HCT116 (cell line): ENCODE data around the gene DLL1. TPM values are rescaled to one million over a fixed set of nuclear protein-coding genes. Genes with fewer than 3 reads are reported as not detected.

Experiments used
- ATAC-seq: fragments of 200-7000 bp; cut with Tn5 transposase; 2 replicates; pipeline ENCODE4 v1.9.1; 2020; ENCODE audit warnings: mild to moderate bottlenecking, moderate library complexity
- BruUV-seq: library from RNA; stranded (reverse); fragments of 400-500 nt; replicated peaks from 2 replicates; lab custom pipeline; 2021; lab: Mats Ljungman, UMichigan
- CTCF ChIA-PET: fragments of 300-600 bp; sonication (Branson Sonifier 250); formaldehyde crosslinking; loops from one replicate; lab custom pipeline; 2021; ENCODE audit warnings: antibody characterized with exemption; lab: Charles Lee
- POLR2A ChIA-PET: fragments of 300-600, 350-600 bp; sonication (Branson Sonifier 250); formaldehyde crosslinking; loops from one replicate; lab custom pipeline; 2021; ENCODE audit warnings: antibody characterized with exemption; lab: Charles Lee
- RAD21 ChIA-PET, 2 experiments: fragments of 300-600 bp; sonication (Branson Sonifier 250); formaldehyde crosslinking; loops; one replicate each; lab custom pipeline; 2023; ENCODE audit warnings: low total read pairs in 2 of 2; ENCODE audit not compliant: uncharacterized antibody in 2 of 2, unreplicated experiment in 2 of 2, low non-redundant PET in 1 of 2; lab: Charles Lee
- DNase-seq: peaks from one replicate; pipeline ENCODE4 v3.0.0-alpha.2; 2010; ENCODE audit warnings: low read depth, low spot score
- H2AFZ ChIP-seq: fragments of 200-600 bp; shearing (Covaris generic), sonication (generic); 2 replicates; pipeline ENCODE4 v1.6.1; 2017; ENCODE audit warnings: low read depth, mixed run types, mixed read lengths, antibody characterized with exemption, low read length; ENCODE audit not compliant: poor library complexity, severe bottlenecking
- H3K27ac ChIP-seq: 2 replicates; pipeline ENCODE4 v1.5.1; 2012; ENCODE audit warnings: low read depth, low read length
- H3K27me3 ChIP-seq: fragments of 200-600 bp; sonication (generic); 2 replicates; pipeline ENCODE4 v1.6.1; 2016; ENCODE audit warnings: mixed run types, low read length, mixed read lengths; ENCODE audit not compliant: insufficient read depth
- H3K36me3 ChIP-seq, 2 experiments: fragments of 200-500 bp in 1 of 2; fragments of 200-600 bp in 1 of 2; sonication (Bioruptor generic) in 1 of 2; sonication (generic) in 1 of 2; 2 replicates each; pipeline versions ENCODE4 v1.5.1 to v1.6.1; 2014 to 2016; ENCODE audit warnings: low read length in 2 of 2, inconsistent platforms in 1 of 2, mixed read lengths in 1 of 2, mixed run types in 1 of 2; ENCODE audit not compliant: insufficient read depth in 2 of 2, control insufficient read depth in 1 of 2
- H3K4me1 ChIP-seq, 2 experiments: fragments of 200-600 bp in 1 of 2; sonication (generic) in 1 of 2; 2 replicates each; pipeline versions ENCODE4 v1.5.1 to v1.6.1; 2012 to 2017; ENCODE audit warnings: low read length in 2 of 2, inconsistent platforms in 1 of 2, mild to moderate bottlenecking in 1 of 2, mixed read lengths in 1 of 2, mixed run types in 1 of 2, moderate library complexity in 1 of 2; ENCODE audit not compliant: insufficient read depth in 2 of 2, control insufficient read depth in 1 of 2
- H3K4me2 ChIP-seq: fragments of 200-600 bp; sonication (generic); 2 replicates; pipeline ENCODE4 v1.6.1; 2017; ENCODE audit warnings: mixed run types, low read length, mixed read lengths
- H3K4me3 ChIP-seq, 2 experiments: fragments of 200-600 bp in 1 of 2; sonication (generic) in 1 of 2; replicated peaks in 1 of 2; 2 replicates each; pipeline ENCODE4 v1.5.1; 2011 to 2016; ENCODE audit warnings: low read length in 2 of 2, control low read depth in 1 of 2, low read depth in 1 of 2, mild to moderate bottlenecking in 1 of 2, mixed read lengths in 1 of 2, mixed run types in 1 of 2
- H3K79me2 ChIP-seq: fragments of 200-600 bp; sonication (generic); 2 replicates; pipeline ENCODE4 v1.6.1; 2017; ENCODE audit warnings: mild to moderate bottlenecking, mixed run types, low read length, moderate library complexity, mixed read lengths; ENCODE audit not compliant: insufficient read depth
- H3K9ac ChIP-seq: fragments of 200-600 bp; sonication (generic); 2 replicates; pipeline ENCODE4 v1.6.1; 2016; ENCODE audit warnings: low read length, mixed read lengths
- H3K9me2 ChIP-seq: fragments of 200-600 bp; sonication (generic), shearing (Covaris generic); 2 replicates; pipeline ENCODE4 v1.6.1; 2017; ENCODE audit warnings: mixed run types, mild to moderate bottlenecking, moderate library complexity; ENCODE audit not compliant: insufficient read depth
- H3K9me3 ChIP-seq, 2 experiments: fragments of 200-500 bp in 1 of 2; fragments of 200-600 bp in 1 of 2; sonication (Bioruptor generic) in 1 of 2; sonication (generic) in 1 of 2; 2 replicates each; pipeline ENCODE4 v1.6.1; 2014 to 2017; ENCODE audit warnings: low read length in 2 of 2, mixed read lengths in 2 of 2, inconsistent platforms in 1 of 2, low read depth in 1 of 2, mild to moderate bottlenecking in 1 of 2, mixed run types in 1 of 2, moderate library complexity in 1 of 2; ENCODE audit not compliant: control insufficient read depth in 1 of 2, insufficient read depth in 1 of 2
- H4K20me1 ChIP-seq: fragments of 200-600 bp; sonication (generic), shearing (Covaris generic); 2 replicates; pipeline ENCODE4 v1.6.1; 2017; ENCODE audit warnings: mixed run types, mild to moderate bottlenecking, moderate library complexity; ENCODE audit not compliant: insufficient read depth
- CEBPB ChIP-seq: IDR thresholded peaks from 2 replicates; pipeline ENCODE4 v1.6.1; 2012; ENCODE audit warnings: low read depth
- ELF1 ChIP-seq: IDR thresholded peaks from 2 replicates; pipeline ENCODE4 v1.6.1; 2012; ENCODE audit warnings: low read depth, borderline replicate concordance
- EZH2 ChIP-seq: fragments of 200-600 bp; sonication (generic); IDR thresholded peaks from 2 replicates; pipeline ENCODE4 v1.6.1; 2017; ENCODE audit warnings: antibody characterized with exemption, mixed run types
- JUND ChIP-seq: IDR thresholded peaks from 2 replicates; pipeline ENCODE4 v1.6.1; 2012
- POLR2A ChIP-seq: IDR thresholded peaks from 2 replicates; pipeline ENCODE4 v1.7.0; 2011; ENCODE audit warnings: borderline replicate concordance; ENCODE audit not compliant: insufficient read depth, insufficient read length; ENCODE audit errors: extremely low read depth
- POLR2AphosphoS5 ChIP-seq: IDR thresholded peaks from 2 replicates; pipeline ENCODE4 v1.6.1; 2011; ENCODE audit warnings: mild to moderate bottlenecking, low read depth, low read length, moderate library complexity
- RAD21 ChIP-seq: IDR thresholded peaks from 2 replicates; pipeline ENCODE4 v1.6.1; 2012; ENCODE audit warnings: low read depth, mild to moderate bottlenecking
- SIN3A ChIP-seq: IDR thresholded peaks from 2 replicates; pipeline ENCODE4 v1.6.1; 2012; ENCODE audit warnings: low read depth
- SP1 ChIP-seq: IDR thresholded peaks from 2 replicates; pipeline ENCODE4 v1.6.1; 2012; ENCODE audit warnings: low read depth
- SRF ChIP-seq: IDR thresholded peaks from 2 replicates; pipeline ENCODE4 v1.6.1; 2012; ENCODE audit warnings: low read depth
- TCF7L2 ChIP-seq: IDR thresholded peaks from 2 replicates; pipeline ENCODE4 v1.7.0; 2011; ENCODE audit warnings: borderline replicate concordance, inconsistent platforms; ENCODE audit not compliant: insufficient read depth, insufficient read length; ENCODE audit errors: extremely low read depth
- ZNF274 ChIP-seq: fragments of 200-500 bp; sonication (Bioruptor generic); IDR thresholded peaks from 2 replicates; pipeline ENCODE4 v1.6.1; 2014; ENCODE audit warnings: mild to moderate bottlenecking, low read depth, low read length, inconsistent platforms
- intact Hi-C: fragments of 100-400 bp; cut with micrococcal nuclease; formaldehyde crosslinking; loops from 2 replicates; pipeline ENCODE4 v1.10.0; 2022
- total RNA-seq: library from RNA; stranded (reverse); gene quantifications from one replicate; pipeline ENCODE4 v1.2.1, GENCODE V29; 2021; ENCODE audit not compliant: unreplicated experiment
- TF ChIP-seq, protein P1 (sequence below), 3 experiments: fragments of 200-600 bp in 1 of 3; sonication (generic) in 1 of 3; IDR thresholded peaks in 2 of 3; conservative IDR thresholded peaks in 1 of 3; 2 replicates each; pipeline ENCODE4 v1.5.1; 2012 to 2017; ENCODE audit warnings: low read depth in 2 of 3, low read length in 2 of 3, antibody characterized with exemption in 1 of 3, borderline replicate concordance in 1 of 3, control low read depth in 1 of 3, mild to moderate bottlenecking in 1 of 3, mixed read lengths in 1 of 3, mixed run types in 1 of 3, moderate library complexity in 1 of 3; ENCODE audit not compliant: insufficient read depth in 1 of 3
- TF ChIP-seq, protein P2 (sequence below): IDR thresholded peaks from 2 replicates; pipeline ENCODE4 v1.6.1; 2011; ENCODE audit warnings: mild to moderate bottlenecking, low read length, moderate library complexity; ENCODE audit not compliant: insufficient replicate concordance; ENCODE audit errors: extremely low read depth
- TF ChIP-seq, protein P3 (sequence below): IDR thresholded peaks from 2 replicates; pipeline ENCODE4 v1.6.1; 2012
- TF ChIP-seq, protein P4 (sequence below): IDR thresholded peaks from 2 replicates; pipeline ENCODE4 v1.6.1; 2012; ENCODE audit warnings: low read depth
- TF ChIP-seq, protein P5 (sequence below): IDR thresholded peaks from 2 replicates; pipeline ENCODE4 v1.6.1; 2012

Gene DLL1
- total RNA-seq, 1 experiment from 2014 or later = 5.3 TPM

DNA sequence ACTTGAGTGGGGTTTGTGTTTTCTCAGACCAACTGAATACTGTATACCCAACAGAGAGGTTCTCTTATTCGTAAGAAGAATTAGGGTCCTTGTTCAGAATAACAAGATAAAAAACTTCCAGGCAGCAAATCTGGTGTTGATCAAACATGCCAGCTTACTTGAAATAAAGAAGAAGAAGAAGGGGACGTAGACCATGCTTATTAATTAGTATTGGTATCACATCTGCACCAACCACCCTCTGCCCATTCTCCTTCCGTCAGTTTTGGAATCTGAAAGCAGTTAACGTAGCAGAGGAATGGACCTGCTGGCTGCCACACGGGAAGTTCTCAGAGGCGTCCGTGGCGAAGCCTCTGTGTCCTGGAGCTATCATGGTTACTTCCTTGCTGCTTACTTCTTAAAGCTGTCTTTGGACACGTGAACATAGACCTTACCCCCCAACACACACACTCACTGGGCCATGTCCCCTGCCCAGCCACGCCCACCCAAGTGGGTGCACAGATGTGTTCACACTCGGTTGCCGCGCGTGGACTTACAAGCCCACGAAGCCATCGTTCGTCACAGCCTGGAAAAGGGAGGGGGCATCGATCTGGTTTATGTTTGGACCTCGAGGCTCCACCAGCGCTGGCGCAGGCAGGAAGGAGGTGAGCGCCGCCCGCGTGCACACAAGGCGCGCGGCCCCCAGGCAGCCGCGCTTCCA is 4.1 kb upstream of the DLL1 start:
- peak overlapping the region; percentile 26 for H2AFZ ChIP-seq
- H3K27me3 ChIP-seq = peaks cover 4% of the 10 kb centered on the region; the same call in 1 of the 2 replicates
- intact Hi-C loops = loop anchor here (10.0 kb wide), 1 partner anchor 230 kb away; no protein-coding TSS in a partner anchor
- H3K79me2 ChIP-seq = no peaks in the 10 kb centered on the region
- H3K9me3 ChIP-seq = no peaks in the 10 kb centered on the region
- peaks cover 4 to 15% of the 10 kb centered on the region in 2 experiments; a peak in 2 of 4 replicates for H3K4me1 ChIP-seq
- H4K20me1 ChIP-seq = no peaks in the 10 kb centered on the region
- CTCF ChIA-PET = no interaction called here
- H3K4me3 ChIP-seq = peak overlapping the region in 1 of 2 experiments; percentile 59; a peak in 3 of 4 replicates
- no peaks in the 10 kb centered on the region for H3K9me2 ChIP-seq
- H3K4me2 ChIP-seq = peak overlapping the region; percentile 91
- POLR2A ChIA-PET = no interaction called here
- BruUV-seq = no TSS peak
- DNase-seq (no peak), ATAC-seq (no peak)
- peak overlapping the region; percentile 59 for H3K9ac ChIP-seq
- H3K27ac ChIP-seq = no peak overlapping the region; the same call in 1 of the 2 replicates
- RAD21 ChIA-PET = no interaction called here
- H3K36me3 ChIP-seq = no peaks in the 10 kb centered on the region
- TF ChIP-seq, protein P1, sequence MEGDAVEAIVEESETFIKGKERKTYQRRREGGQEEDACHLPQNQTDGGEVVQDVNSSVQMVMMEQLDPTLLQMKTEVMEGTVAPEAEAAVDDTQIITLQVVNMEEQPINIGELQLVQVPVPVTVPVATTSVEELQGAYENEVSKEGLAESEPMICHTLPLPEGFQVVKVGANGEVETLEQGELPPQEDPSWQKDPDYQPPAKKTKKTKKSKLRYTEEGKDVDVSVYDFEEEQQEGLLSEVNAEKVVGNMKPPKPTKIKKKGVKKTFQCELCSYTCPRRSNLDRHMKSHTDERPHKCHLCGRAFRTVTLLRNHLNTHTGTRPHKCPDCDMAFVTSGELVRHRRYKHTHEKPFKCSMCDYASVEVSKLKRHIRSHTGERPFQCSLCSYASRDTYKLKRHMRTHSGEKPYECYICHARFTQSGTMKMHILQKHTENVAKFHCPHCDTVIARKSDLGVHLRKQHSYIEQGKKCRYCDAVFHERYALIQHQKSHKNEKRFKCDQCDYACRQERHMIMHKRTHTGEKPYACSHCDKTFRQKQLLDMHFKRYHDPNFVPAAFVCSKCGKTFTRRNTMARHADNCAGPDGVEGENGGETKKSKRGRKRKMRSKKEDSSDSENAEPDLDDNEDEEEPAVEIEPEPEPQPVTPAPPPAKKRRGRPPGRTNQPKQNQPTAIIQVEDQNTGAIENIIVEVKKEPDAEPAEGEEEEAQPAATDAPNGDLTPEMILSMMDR (IDR thresholded peaks at IDR 0.05 in 2 of 3, conservative IDR thresholded peaks at IDR 0.05 in 1 of 3; ENCODE audit: borderline replicate concordance in 1 of 3, insufficient read depth in 1 of 3, low read depth in 2 of 3, low read length in 2 of 3) = no peak
- TF ChIP-seq POLR2A (no peak), SRF (no peak), EZH2 (no peak), JUND (no peak), POLR2AphosphoS5 (no peak), CEBPB (no peak), SP1 (no peak), ELF1 (no peak), SIN3A (no peak), ZNF274 (no peak), RAD21 (no peak), TCF7L2 (no peak)
- TF ChIP-seq, protein P2, sequence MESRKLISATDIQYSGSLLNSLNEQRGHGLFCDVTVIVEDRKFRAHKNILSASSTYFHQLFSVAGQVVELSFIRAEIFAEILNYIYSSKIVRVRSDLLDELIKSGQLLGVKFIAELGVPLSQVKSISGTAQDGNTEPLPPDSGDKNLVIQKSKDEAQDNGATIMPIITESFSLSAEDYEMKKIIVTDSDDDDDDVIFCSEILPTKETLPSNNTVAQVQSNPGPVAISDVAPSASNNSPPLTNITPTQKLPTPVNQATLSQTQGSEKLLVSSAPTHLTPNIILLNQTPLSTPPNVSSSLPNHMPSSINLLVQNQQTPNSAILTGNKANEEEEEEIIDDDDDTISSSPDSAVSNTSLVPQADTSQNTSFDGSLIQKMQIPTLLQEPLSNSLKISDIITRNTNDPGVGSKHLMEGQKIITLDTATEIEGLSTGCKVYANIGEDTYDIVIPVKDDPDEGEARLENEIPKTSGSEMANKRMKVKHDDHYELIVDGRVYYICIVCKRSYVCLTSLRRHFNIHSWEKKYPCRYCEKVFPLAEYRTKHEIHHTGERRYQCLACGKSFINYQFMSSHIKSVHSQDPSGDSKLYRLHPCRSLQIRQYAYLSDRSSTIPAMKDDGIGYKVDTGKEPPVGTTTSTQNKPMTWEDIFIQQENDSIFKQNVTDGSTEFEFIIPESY = no peak
- TF ChIP-seq, protein P3, sequence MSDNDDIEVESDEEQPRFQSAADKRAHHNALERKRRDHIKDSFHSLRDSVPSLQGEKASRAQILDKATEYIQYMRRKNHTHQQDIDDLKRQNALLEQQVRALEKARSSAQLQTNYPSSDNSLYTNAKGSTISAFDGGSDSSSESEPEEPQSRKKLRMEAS = no peak
- TF ChIP-seq, protein P4, sequence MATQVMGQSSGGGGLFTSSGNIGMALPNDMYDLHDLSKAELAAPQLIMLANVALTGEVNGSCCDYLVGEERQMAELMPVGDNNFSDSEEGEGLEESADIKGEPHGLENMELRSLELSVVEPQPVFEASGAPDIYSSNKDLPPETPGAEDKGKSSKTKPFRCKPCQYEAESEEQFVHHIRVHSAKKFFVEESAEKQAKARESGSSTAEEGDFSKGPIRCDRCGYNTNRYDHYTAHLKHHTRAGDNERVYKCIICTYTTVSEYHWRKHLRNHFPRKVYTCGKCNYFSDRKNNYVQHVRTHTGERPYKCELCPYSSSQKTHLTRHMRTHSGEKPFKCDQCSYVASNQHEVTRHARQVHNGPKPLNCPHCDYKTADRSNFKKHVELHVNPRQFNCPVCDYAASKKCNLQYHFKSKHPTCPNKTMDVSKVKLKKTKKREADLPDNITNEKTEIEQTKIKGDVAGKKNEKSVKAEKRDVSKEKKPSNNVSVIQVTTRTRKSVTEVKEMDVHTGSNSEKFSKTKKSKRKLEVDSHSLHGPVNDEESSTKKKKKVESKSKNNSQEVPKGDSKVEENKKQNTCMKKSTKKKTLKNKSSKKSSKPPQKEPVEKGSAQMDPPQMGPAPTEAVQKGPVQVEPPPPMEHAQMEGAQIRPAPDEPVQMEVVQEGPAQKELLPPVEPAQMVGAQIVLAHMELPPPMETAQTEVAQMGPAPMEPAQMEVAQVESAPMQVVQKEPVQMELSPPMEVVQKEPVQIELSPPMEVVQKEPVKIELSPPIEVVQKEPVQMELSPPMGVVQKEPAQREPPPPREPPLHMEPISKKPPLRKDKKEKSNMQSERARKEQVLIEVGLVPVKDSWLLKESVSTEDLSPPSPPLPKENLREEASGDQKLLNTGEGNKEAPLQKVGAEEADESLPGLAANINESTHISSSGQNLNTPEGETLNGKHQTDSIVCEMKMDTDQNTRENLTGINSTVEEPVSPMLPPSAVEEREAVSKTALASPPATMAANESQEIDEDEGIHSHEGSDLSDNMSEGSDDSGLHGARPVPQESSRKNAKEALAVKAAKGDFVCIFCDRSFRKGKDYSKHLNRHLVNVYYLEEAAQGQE = no peak
- TF ChIP-seq, protein P5, sequence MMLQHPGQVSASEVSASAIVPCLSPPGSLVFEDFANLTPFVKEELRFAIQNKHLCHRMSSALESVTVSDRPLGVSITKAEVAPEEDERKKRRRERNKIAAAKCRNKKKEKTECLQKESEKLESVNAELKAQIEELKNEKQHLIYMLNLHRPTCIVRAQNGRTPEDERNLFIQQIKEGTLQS = no peak
- TF ChIP-seq, all 23 proteins: peak for 0
